Loucy (cell line): ENCODE results near the gene PLAAT3.

Experiments used
- CTCF ChIP-seq: fragments of 200-600 bp; sonication (generic); conservative IDR thresholded peaks from 2 replicates; pipeline ENCODE4 v1.5.1; 2014; ENCODE audit warnings: mild to moderate bottlenecking, antibody characterized with exemption, low read length
- EZH2phosphoT487 ChIP-seq: fragments of 200-600 bp; IDR thresholded peaks from 2 replicates; pipeline ENCODE4 v1.6.1; 2018; ENCODE audit warnings: antibody characterized with exemption, mild to moderate bottlenecking, moderate library complexity, borderline replicate concordance

- TF ChIP-seq CTCF (no peak), EZH2phosphoT487 (no peak)
Measured at GRCh38 chr11:63547061-63547460, 67.2 kb downstream of the PLAAT3 start.
